Measurements from ENCODE around the gene ACTG1. TPM values are rescaled to one million over a fixed set of nuclear protein-coding genes. Genes with fewer than 3 reads are reported as not detected.

The ACTG1 gene
- total RNA-seq, 2 experiments from 2014 or later = 4,119 to 5,987 TPM

DNA sequence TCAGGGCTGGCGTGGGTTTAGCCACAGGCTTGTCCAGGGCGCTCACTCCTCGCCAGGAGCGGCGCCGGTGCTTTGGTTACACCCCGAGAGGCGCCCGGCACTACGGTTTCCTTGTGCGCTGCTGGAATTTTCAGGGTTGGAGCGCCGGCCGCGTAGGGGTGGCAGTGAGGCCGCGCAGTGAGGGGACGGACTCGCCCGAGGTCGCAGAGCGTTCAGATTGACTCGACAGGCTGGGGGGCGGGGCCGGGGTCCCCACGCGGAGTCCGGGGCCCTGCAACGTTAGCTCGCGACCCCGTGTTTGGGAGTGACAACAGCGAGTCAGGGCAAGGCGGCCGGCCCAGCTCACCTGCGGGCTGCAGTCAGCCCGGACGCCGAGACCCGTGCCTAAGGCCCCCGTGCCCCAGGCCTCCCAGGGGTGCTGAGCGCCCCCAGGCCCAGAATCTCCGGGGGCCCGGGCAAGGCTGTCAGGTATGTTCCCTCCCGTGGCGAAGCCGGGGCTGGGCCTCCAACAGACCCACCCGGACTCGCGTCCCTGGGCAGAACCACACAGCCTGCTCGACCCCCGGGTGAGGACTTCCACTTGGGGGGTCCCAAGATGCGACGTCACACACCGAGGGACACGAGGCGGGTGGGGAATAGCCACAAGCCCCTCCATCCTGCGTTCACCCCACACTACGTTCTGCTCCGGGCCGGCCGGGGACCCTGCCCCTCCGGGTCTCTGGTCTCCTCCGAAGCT is 1.3 kb upstream of the ACTG1 start:
- H3K36me3 Mint-ChIP-seq (ENCODE audit: low read depth) = peaks cover 36% of the 10 kb centered on the region
- peak; percentile 5 for ATAC-seq
- peak; percentile 73 for DNase-seq
- H3K4me1 Mint-ChIP-seq = peaks cover 22% of the 10 kb centered on the region
- H3K27ac Mint-ChIP-seq = peak overlapping the region; percentile 89
- no peaks in the 10 kb centered on the region for H3K27me3 Mint-ChIP-seq
- peak overlapping the region; percentile 83 for H3K4me3 Mint-ChIP-seq
- ChIA-PET CTCF (interaction anchor here (0.8 to 1.5 kb wide), 2 partner anchors 38 to 88 kb away, joined by 3 to 4 read pairs; partner anchors contain the start of gene FAAP100), POLR2A (interaction anchor here (1.0 to 2.3 kb wide), 3 partner anchors 29 to 119 kb away, joined by 3 to 11 read pairs (median 11); partner anchors contain the start of genes BAHCC1 and FAAP100)
- no peaks in the 10 kb centered on the region for H3K9me3 Mint-ChIP-seq (ENCODE audit: low read depth)
- intact Hi-C loops (cut with DNase I, micrococcal nuclease) = loop anchor here (1.0 to 10.0 kb wide), 14 partner anchors 38 to 781 kb away; partner anchors contain the start of genes FAAP100 (in 2 of the 2), ARL16 (in 1 of the 2), ASPSCR1 (in 1 of the 2) and CCDC137 (in 1 of the 2)

DNA sequence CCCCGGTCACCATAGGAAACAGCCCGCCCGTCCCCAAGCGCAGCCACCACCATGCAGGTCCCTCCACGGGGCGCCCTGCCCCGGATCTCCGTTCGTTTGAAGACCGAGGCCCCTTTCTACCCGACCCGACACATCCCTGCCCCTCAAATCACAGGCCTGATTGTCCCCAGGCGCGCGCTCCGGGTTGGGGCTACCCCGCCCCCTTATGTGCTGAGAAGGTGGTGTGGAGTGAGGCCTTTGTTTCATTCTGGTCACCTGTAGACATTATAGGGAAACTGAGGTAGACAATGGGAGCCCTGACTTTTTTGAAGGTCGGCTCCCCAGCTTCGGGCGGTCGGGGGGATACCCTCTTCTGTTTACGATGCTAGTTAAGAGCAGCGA is 763 bp upstream of the ACTG1 start:
- Mint-ChIP-seq H3K27me3 (no peaks in the 10 kb centered on the region), H3K36me3 (ENCODE audit: low read depth) (peaks cover 42% of the 10 kb centered on the region), H3K4me1 (peaks cover 24% of the 10 kb centered on the region), H3K4me3 (peak overlapping the region; percentile 83), H3K9me3 (ENCODE audit: low read depth) (no peaks in the 10 kb centered on the region), H3K27ac (peak overlapping the region; percentile 89)
- DNase-seq (peak; percentile 85), ATAC-seq (peak; percentile 39)
- intact Hi-C loops (cut with DNase I, micrococcal nuclease) = loop anchor here in 1 of 2 experiments (1.0 to 10.0 kb wide), 9 partner anchors 39 to 781 kb away; partner anchors contain the start of genes ARL16, ASPSCR1, CCDC137 and FAAP100
- CTCF ChIA-PET = no interaction called here
- POLR2A ChIA-PET = interaction anchor here (1.0 to 2.3 kb wide), 4 partner anchors 28 to 275 kb away, joined by 3 to 11 read pairs (median 7); partner anchors contain the start of genes BAHCC1, FAAP100, NDUFAF8 and TEPSIN

DNA sequence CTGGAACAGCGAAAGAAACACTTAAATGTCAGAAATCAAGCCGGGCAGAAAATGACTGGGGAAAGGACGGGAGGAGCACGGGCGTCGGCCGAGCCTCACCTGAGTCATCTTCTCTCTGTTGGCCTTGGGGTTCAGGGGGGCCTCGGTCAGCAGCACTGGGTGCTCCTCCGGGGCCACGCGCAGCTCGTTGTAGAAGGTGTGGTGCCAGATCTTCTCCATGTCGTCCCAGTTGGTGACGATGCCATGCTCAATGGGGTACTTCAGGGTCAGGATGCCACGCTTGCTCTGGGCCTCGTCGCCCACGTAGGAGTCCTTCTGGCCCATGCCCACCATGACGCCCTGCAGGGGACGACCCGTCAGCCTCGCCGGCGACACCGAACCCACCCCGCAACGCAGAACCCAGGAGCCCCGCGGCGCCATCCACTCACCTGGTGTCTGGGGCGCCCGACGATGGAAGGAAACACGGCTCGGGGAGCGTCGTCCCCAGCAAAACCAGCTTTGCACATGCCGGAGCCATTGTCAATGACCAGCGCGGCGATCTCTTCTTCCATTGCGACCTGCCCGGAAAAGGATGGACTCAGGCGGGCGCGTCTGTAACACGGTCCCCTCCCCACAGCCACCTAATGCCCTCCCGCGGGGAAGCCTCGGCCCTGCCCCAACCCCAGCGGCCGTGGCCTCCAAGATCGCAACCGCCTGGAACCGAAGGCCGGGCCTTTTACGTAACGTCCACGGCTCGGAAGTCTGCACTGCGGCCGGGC is 616 bp downstream of the ACTG1 start:
- Mint-ChIP-seq H3K4me1 (peaks cover 23% of the 10 kb centered on the region), H3K4me3 (peak overlapping the region; percentile 97), H3K27me3 (no peaks in the 10 kb centered on the region), H3K9me3 (ENCODE audit: low read depth) (no peaks in the 10 kb centered on the region), H3K36me3 (ENCODE audit: low read depth) (peaks cover 46% of the 10 kb centered on the region), H3K27ac (peak overlapping the region; percentile 86)
- ChIA-PET POLR2A (interaction anchor here (1.4 to 2.3 kb wide), 3 partner anchors 27 to 273 kb away, joined by 3 to 11 read pairs (median 11); partner anchors contain the start of genes FAAP100, NDUFAF8 and TEPSIN), CTCF (interaction anchor here (0.7 to 1.4 kb wide), 2 partner anchors 23 to 27 kb away, joined by 4 to 5 read pairs; no protein-coding TSS in a partner anchor)
- DNase-seq (peak; percentile 44), ATAC-seq (no peak)
- intact Hi-C loops (cut with DNase I, micrococcal nuclease) = loop anchor here in 1 of 2 experiments (1.0 to 10.0 kb wide), 9 partner anchors 24 to 783 kb away; partner anchors contain the start of genes ARL16, ASPSCR1, BAHCC1 and HGS

DNA sequence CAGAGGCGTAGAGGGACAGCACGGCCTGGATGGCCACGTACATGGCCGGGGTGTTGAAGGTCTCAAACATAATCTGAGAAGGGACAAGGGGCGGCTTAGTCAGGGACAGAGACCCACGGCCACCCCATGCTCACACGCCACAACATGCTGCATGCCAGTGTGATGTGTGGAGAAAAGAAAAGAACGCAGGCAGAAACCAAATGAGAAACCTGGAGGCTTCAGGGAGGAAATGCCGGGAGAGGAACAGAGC is 1.1 kb downstream of the ACTG1 start:
- intact Hi-C loops (cut with DNase I, micrococcal nuclease) = loop anchor here in 1 of 2 experiments (5.0 to 10.0 kb wide), 2 partner anchors 171 to 783 kb away; partner anchors contain the start of genes ARL16 and HGS
- Mint-ChIP-seq H3K4me3 (peak overlapping the region; percentile 97), H3K9me3 (ENCODE audit: low read depth) (no peaks in the 10 kb centered on the region), H3K36me3 (ENCODE audit: low read depth) (peaks cover 46% of the 10 kb centered on the region), H3K27ac (peak overlapping the region; percentile 86), H3K27me3 (no peaks in the 10 kb centered on the region), H3K4me1 (peaks cover 19% of the 10 kb centered on the region)
- ChIA-PET CTCF (interaction anchor here (0.7 to 1.4 kb wide), 2 partner anchors 23 to 26 kb away, joined by 4 to 5 read pairs; no protein-coding TSS in a partner anchor), POLR2A (no interaction called here)
- DNase-seq (no peak), ATAC-seq (no peak)

DNA sequence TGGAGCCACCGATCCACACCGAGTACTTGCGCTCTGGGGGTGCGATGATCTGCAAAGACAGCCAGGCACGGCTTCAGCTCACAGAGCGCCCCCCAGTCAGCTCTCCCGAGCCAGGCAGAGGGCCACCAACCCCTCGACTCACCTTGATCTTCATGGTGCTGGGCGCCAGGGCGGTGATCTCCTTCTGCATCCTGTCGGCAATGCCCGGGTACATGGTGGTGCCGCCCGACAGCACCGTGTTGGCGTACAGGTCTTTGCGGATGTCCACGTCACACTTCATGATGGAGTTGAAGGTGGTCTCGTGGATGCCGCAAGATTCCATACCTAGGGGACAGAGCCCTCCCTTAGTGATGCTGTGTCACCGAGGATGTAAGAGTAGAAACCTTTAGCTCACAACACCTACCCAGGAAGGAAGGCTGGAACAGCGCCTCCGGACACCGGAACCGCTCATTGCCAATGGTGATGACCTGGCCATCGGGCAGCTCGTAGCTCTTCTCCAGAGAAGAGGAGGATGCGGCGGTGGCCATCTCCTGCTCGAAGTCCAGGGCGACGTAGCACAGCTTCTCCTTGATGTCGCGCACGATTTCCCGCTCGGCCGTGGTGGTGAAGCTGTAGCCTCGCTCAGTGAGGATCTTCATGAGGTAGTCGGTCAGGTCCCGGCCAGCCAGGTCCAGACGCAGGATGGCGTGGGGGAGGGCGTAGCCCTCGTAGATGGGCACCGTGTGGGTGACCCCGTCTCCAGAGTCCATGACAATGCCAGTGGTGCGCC is 1.6 kb downstream of the ACTG1 start:
- intact Hi-C loops (cut with DNase I, micrococcal nuclease) = loop anchor here in 1 of 2 experiments (5.0 to 10.0 kb wide), 2 partner anchors 171 to 784 kb away; partner anchors contain the start of genes ARL16 and HGS
- Mint-ChIP-seq H3K4me3 (peak overlapping the region; percentile 97), H3K27me3 (no peaks in the 10 kb centered on the region), H3K9me3 (ENCODE audit: low read depth) (no peaks in the 10 kb centered on the region), H3K36me3 (ENCODE audit: low read depth) (peaks cover 46% of the 10 kb centered on the region), H3K4me1 (peaks cover 14% of the 10 kb centered on the region), H3K27ac (peak overlapping the region; percentile 86)
- POLR2A ChIA-PET = interaction anchor here (0.8 kb wide), 1 partner anchor 226 kb away, joined by 3 read pairs; no protein-coding TSS in a partner anchor
- peak; percentile 61 for DNase-seq
- CTCF ChIA-PET = interaction anchor here (0.6 to 1.4 kb wide), 2 partner anchors 26 to 1209 kb away, joined by 3 to 4 read pairs; no protein-coding TSS in a partner anchor
- ATAC-seq = no peak

DNA sequence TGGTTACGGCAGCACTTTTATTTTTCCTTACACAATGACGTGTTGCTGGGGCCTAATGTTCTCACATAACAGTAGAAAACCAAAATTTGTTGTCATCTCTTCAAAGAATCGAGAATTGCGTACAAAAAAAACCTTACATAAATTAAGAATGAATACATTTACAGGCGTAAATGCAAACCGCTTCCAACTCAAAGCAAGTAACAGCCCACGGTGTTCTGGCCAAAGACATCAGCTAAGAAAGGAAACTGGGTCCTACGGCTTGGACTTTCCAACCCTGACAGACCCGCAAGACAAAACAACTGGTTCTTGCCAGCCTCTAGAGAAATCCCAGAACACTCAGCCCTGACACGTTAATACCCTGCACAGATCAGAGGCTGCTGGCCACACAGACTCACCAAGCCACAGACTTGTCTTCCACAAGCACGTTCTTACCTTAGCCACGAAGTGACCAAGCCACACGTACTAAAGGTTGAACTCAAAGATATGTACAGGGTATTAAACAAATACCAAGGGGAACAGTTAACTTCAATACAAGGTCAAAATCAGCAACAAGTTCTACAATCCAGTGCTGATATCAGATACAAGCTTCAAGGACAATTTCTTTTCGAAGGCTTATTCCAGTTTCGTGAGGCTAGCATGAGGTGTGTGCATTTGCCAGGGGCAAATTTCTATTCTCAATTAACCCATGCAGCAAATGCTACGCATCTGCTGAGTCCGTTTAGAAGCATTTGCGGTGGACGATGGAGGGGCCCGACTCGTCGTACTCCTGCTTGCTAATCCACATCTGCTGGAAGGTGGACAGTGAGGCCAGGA is 2.4 kb downstream of the ACTG1 start:
- H3K9me3 Mint-ChIP-seq (ENCODE audit: low read depth) = no peaks in the 10 kb centered on the region
- peaks cover 45% of the 10 kb centered on the region for H3K36me3 Mint-ChIP-seq (ENCODE audit: low read depth)
- POLR2A ChIA-PET = interaction anchor here (0.8 kb wide), 1 partner anchor 225 kb away, joined by 3 read pairs; no protein-coding TSS in a partner anchor
- ATAC-seq (no peak), DNase-seq (peak; percentile 34)
- H3K4me3 Mint-ChIP-seq = peak overlapping the region; percentile 97
- H3K27me3 Mint-ChIP-seq = no peaks in the 10 kb centered on the region
- H3K4me1 Mint-ChIP-seq = peaks cover 12% of the 10 kb centered on the region
- intact Hi-C loops (cut with DNase I, micrococcal nuclease) = loop anchor here (2.0 to 10.0 kb wide), 4 partner anchors 25 to 785 kb away; partner anchors contain the start of genes ARL16 (in 1 of the 2), BAHCC1 (in 1 of the 2) and HGS (in 1 of the 2)
- CTCF ChIA-PET = interaction anchor here (1.4 kb wide), 1 partner anchor 25 kb away, joined by 4 read pairs; no protein-coding TSS in a partner anchor
- peak overlapping the region; percentile 86 for H3K27ac Mint-ChIP-seq

DNA sequence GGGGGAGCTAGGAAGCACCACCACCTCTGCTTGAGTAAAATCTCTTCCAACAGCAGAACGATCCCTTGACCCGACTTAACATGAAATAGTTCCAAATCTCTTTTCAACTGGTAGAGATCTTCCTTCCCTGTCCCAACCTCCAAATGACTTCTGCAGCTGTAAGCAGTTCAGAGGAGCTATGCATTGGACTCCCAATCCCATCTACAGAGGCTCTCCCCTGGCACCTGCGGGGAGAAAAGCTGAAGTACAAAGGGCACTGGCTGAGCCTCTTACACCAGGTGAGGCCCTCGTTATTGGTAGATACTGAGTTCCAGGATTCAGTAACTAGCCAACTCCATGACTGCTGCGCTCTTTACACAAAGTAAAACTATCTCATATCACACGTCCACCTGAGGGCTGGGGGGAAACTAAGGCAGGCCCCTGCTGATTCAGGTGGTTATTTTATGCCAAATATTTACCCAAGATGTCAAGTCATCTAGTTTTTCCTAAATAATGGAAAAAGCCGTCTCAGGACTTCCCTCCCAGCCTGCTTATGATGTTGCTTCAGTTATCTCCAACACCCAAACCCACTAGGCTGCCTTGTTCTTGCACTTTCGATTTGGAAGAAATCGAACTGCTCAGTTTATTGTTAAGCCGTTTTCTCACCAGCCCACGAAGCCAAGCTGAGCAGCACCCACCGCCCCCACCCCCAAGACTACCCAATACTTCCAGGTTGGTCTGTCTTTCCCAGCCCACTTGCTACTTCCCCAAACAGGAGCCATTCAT is 3.2 kb downstream of the ACTG1 start:
- CTCF ChIA-PET = interaction anchor here (0.7 to 1.4 kb wide), 3 partner anchors 9 to 216 kb away, joined by 3 to 4 read pairs (median 3); no protein-coding TSS in a partner anchor
- POLR2A ChIA-PET = interaction anchor here (0.6 to 1.0 kb wide), 4 partner anchors 9 to 1662 kb away, joined by 3 to 5 read pairs (median 3); no protein-coding TSS in a partner anchor
- Mint-ChIP-seq H3K36me3 (ENCODE audit: low read depth) (peaks cover 44% of the 10 kb centered on the region), H3K9me3 (ENCODE audit: low read depth) (no peaks in the 10 kb centered on the region), H3K27me3 (no peaks in the 10 kb centered on the region), H3K4me1 (peaks cover 12% of the 10 kb centered on the region), H3K27ac (peak overlapping the region; percentile 86), H3K4me3 (peak overlapping the region; percentile 97)
- ATAC-seq (no peak), DNase-seq (peak; percentile 58)
- intact Hi-C loops (cut with DNase I, micrococcal nuclease) = loop anchor here in 1 of 2 experiments (2.0 kb wide), 2 partner anchors 25 to 115 kb away; partner anchors contain the start of gene BAHCC1

DNA sequence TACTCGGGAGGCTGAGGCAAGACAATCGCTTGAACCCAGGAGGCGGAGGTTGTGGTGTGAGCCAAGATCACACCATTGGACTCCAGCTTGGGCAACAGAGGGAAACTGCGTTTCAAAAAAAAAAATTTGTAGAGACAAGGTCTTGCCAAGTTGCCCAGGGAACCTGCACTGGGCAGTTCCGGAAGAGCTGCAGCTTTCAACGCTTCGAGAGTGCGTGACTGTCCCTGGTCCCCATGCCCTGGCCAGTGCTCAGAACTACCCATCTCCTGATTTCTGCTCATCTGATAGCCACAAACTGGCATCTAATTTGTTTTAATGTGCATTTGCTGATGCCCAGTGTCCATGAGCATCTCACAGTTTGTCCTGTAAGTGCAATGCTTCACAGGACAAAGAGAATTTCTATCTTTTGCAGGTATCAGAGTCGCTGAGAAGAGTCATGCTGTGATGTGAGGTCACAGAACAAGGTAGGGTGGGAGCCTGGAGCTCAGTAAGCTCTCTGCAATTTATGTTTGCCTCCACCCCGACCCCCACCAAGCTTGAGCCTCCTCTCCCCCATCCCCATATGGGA is 3.9 kb downstream of the ACTG1 start:
- ChIA-PET CTCF (interaction anchor here (0.6 to 1.4 kb wide), 4 partner anchors 10 to 215 kb away, joined by 3 read pairs; no protein-coding TSS in a partner anchor), POLR2A (interaction anchor here (0.6 to 1.0 kb wide), 4 partner anchors 9 to 1662 kb away, joined by 3 to 5 read pairs (median 3); no protein-coding TSS in a partner anchor)
- Mint-ChIP-seq H3K27me3 (no peaks in the 10 kb centered on the region), H3K9me3 (ENCODE audit: low read depth) (no peaks in the 10 kb centered on the region), H3K36me3 (ENCODE audit: low read depth) (peaks cover 44% of the 10 kb centered on the region), H3K4me3 (peak overlapping the region; percentile 97), H3K4me1 (peaks cover 12% of the 10 kb centered on the region), H3K27ac (peak overlapping the region; percentile 86)
- DNase-seq (peak; percentile 22), ATAC-seq (no peak)
- intact Hi-C loops (cut with DNase I, micrococcal nuclease) = loop anchor here in 1 of 2 experiments (2.0 kb wide), 2 partner anchors 24 to 114 kb away; partner anchors contain the start of gene BAHCC1

DNA sequence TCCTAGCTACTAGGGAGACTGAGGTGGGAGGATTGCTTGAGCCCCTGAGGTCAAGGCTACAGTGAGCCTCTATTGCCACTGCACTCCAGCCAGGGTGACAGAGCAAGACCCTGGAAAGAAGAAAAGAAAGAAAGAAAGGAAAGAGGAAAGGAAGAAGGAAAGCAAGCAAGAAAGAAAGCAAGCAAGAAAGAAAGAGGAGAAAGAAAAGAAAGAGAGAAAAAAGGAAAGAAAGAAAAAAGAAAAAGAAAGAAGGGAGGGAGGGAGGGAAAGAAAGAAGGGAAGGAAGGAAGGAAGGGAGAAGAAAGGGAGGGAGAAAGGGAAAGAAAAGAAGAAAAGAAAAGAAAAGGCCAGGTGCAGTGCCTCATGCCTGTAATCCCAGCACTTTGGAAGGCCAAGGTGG is 9.0 kb downstream of the ACTG1 start:
- Mint-ChIP-seq H3K36me3 (ENCODE audit: low read depth) (peaks cover 7% of the 10 kb centered on the region), H3K4me3 (no peak overlapping the region), H3K27me3 (no peaks in the 10 kb centered on the region), H3K9me3 (ENCODE audit: low read depth) (no peaks in the 10 kb centered on the region), H3K27ac (no peak overlapping the region), H3K4me1 (peaks cover 2% of the 10 kb centered on the region)
- DNase-seq (no peak), ATAC-seq (no peak)
- ChIA-PET CTCF (no interaction called here), POLR2A (no interaction called here)
- intact Hi-C loops (cut with DNase I, micrococcal nuclease) = no loop called here

Data from activated CD4-positive, alpha-beta T cell treated with anti-CD3 and anti-CD28 coated beads for 36 hours (primary cell).